CD4-positive, alpha-beta T cell treated with Interleukin-4 for 1 hour (primary cell): Measurements from ENCODE around the gene URI1.

Experiments
- DNase-seq, 2 donors: peaks; one replicate each; pipeline ENCODE4 v3.0.0-alpha.2; 2020 to 2022

The URI1 gene

DNA sequence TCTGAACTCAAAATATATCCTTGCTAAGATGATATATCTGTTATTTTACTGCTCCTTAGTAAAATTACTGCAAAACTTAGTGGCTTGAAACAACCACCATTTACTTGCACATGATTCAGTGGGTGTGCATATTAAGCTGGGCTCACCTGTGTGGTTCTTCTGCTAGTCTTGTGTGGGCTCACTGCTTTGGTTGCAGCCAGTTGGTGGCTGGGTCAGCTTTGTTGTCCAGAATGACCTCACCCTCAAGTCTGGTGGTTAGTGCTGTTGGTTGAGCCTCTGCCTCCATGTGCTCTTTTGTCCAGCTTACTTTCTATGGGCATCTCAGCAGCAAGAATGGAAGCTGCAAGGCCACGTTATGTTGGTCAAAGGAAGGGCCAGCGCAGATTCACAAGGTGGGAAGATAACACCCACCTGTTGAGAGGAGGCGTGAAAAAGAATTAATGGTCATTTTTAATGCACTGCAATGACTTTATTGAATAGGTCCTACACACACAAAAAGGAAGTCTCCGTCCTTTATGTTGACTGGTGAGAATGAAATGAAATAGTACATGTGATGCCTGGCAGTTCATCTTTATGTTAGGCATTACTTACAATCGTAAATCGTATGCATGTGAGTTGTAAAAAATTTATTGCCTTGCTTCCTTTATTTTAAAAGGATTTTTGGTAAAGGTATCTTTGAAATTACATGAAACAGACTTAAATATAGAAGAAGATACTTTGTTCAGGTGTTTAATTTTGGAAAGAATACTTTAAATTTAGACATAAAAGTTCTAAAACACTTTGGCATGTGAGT, 34.3 kb downstream of the URI1 start:
- no peak for DNase-seq

DNA sequence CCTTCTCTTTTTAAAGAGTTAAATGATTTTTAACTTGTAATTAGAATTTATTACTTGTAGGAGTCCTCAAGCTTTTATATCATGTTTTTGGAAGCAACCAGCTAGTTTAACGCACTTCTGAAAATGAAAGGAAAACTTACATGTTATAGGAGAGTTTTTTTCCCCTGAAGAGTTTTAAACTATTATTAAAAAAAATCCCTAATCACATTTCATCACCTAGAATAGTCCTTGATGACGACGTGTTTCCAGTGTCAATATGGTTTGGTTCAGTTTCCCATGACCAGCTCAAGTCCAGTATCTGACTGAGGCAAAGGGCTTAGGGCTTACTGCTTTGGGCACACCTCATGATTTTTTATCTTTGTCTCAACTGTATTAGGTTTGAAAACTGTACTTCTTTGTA, 36.0 kb downstream of the URI1 start:
- no peak for DNase-seq

- DNase-seq: no peak
These were observed 41.5 kb downstream of the URI1 start for GRCh38 chr19:29983568-29983967.

- DNase-seq: no peak
These were observed 43.2 kb downstream of the URI1 start for GRCh38 chr19:29985196-29985595.

DNA sequence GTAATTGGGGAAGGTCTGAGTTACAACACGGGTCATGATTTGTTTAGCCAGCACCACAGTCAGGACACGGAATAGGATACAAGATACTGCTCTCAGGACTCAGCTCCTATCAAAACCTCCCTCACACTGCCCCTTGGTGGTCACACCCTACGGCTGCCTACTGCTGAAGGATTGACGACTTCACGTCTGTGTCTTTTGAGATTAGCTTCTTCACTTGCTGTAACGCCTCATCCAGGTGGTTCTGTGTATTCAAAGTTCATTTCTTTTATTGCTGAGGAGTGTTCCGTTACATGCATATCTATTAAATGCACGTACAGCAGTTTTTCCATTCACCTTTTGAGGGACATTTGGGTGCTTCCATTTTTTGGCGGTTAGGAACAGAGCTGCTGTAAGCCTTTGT, 46.3 kb downstream of the URI1 start:
- no peak for DNase-seq

DNA sequence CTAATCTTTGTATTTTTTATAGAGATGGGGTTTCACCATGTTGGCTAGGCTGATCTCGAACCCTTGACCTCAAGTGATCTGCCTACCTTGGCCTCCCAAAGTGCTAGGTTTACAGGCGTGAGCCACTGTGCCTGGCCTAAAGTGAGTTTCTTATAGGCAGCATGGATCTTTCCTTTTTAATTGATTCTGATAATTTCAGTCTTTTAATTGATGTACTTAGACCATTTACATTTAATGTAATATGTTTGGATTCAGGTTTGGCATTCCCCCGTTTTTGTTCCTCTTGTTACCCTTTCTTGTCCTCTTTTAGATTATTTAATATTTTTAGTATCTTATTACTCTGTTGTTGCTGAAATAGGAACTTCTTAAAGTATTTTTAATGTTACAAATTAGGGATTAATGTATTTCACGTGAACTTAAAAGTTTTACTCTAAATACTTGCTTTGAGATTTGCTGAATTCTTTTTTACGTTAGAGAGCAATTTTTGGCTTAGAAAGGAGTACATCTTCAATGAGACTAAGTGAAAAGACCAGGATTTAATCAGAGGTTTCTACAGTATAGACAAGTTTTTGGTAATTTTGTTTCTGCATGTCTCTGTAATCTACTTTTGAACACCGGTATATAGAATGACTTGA, 50.3 kb downstream of the URI1 start:
- DNase-seq: no peak

DNA sequence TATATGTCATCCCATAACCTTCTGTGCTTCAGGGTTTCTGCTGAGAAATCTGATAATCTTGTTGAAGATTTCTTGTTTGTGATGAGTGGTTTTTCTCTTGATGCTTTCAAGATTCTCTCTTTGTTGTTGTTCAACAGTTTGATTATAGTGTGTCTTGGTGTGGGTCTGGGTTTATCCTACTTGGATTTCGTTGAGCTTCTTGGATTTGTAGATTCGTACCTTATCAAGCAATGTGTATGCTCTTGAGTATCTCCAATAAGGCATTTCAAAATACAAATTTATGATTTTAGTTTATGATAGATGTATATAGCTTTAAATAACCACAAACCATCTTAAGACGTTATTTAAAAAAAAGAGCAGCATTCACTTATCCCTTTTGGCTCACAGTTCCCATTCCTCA, 57.5 kb downstream of the URI1 start:
- DNase-seq: no peak

GRCh38 chr19:30000862-30001261, 58.8 kb downstream of the URI1 start:
- DNase-seq: no peak

DNA sequence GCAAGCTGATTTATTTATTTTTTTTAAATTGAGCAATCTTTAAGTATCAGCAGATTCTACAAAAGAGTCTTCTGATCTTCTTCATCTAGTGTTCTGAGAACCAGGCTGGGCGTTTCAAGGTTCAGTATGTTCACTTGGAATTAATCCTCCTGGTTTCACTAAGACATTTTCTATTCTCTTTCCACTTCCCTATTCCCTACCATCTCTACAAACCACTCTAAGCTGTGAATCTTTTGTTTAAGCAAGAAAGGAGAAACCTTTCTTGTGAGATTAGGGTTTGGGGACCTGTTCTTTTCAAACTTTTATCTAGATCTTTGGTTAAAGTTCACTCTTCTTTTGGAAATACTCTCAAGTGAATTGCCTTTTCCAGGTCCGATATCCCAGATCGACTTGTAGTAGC, 59.3 kb downstream of the URI1 start:
- DNase-seq: no peak

GRCh38 chr19:30001791-30002190, 59.8 kb downstream of the URI1 start:
- DNase-seq: no peak

DNA sequence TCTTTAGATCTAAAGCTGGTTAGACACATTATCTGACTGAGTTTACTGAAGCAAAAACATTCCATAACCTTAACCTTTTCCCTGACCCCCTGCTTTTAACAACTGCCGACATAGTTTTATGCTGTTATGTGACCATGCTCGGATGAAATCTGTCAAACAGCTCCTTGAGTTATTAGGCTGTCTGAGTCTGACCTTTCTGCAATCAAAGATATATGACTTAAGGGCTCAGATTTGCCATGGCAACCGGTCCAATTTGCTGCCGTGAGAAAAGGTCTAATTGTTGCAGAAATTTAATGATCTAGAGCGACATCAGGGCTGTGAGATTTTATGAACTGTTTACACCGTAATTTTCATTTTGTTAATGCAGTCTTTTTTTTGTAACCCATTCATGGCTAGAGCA, 61.8 kb downstream of the URI1 start:
- no peak for DNase-seq

DNA sequence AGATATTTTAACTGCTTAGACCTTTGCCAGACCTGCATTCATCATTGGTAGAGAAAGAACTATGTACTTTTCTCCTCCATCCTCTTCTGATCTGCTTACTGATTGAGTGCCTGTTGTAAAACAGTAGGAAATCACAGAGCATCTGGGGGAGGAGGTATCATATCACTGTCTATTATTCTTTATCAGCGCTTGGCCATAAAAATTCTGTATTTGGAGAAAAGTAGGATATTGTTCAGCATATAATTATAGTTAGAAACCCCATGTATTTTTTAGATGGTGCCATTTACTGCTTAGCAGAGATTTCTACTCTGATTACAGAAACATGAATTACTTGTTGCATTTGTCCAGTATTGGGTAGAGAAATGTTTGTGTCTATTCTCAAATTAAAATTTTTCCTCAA, 62.4 kb downstream of the URI1 start:
- DNase-seq: no peak

DNA sequence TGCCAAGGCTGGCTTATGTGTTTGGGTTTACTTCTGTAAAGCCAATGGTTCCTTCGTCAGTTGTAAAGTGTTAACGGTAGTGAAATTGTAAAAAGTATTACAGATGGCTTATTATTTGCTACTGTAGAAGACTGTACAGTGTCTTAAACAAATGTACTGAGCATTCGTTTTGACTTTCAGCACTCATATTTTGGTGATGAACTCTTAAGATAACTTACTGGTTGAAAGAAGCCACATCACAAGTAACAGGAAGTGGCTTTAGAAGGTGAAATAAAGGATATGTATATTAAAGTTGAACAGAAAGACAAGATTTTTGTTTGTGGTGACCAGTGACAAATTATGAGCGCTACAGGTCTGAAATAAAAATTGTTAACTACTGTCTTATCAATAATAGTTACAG, 64.2 kb downstream of the URI1 start:
- peak in 1 of 2 donors; percentile 28 for DNase-seq

DNA sequence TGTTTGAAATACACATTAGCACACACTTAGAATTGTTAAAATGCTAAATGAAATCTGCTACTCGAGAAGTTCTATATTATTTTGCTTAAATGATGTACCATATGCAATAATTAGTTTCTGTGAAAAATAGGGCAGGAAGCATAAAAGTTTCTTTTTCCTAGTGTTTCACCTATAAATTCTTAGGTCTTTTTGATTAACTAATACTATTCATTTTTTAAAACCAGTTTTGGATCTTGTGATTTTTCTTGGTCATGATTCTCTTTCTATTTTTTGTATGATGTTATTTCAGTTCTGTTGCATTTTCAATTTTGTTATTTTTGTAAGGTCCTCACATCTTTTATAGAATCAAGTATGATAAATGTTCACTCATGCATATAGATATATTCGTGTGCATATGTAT, 66.1 kb downstream of the URI1 start:
- DNase-seq: no peak

DNA sequence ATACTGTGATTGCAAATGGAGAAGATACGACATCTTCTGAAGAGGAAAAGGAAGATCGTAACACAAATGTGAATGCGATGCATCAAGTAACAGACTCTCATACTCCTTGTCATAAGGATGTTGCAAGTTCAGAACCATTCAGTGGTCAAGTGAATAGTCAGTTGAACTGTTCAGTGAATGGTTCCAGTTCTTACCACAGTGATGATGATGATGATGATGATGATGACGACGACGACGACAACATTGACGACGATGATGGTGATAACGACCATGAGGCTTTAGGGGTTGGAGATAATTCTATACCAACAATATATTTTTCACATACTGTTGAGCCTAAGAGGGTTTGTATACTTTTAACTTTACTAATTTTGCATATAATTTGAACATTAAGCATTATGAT, 67.0 kb downstream of the URI1 start:
- no peak for DNase-seq

GRCh38 chr19:30011051-30011578, 69.1 kb downstream of the URI1 start:
- DNase-seq: no peak

DNA sequence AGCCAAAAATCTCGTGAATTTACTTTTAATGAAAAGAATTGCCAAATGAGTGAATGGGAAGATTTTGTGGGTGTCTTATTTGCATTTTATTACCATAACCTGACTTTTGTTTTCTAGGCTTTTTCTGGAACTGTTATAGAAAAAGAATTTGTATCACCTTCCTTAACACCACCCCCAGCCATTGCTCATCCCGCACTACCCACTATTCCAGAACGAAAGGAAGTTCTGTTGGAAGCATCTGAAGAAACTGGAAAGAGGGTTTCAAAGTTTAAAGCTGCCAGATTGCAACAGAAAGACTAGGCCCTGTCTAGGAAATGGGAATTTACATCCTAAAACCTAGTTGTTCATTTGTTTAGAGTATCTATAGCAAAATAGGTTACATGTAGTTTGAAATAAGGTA, 72.7 kb downstream of the URI1 start:
- no peak for DNase-seq

DNA sequence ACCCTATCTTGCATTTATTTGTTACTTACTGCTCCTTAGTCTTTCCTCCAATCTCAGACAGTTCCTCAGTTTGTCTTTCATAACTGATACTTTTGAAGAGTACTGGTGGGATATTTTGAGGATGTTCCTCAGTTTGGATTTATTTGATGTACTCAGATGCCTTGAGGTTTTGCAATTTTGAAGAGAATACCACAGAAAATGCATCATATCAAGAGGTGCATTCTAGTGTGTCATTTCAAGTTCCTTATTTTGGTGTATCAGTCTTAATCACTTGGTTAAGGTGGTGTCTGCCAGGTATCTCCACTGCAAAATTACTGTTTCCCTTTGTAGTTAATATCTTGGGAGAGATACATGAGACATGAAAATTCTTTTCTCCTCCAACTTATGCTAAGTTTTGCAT, 75.1 kb downstream of the URI1 start:
- no peak for DNase-seq

DNA sequence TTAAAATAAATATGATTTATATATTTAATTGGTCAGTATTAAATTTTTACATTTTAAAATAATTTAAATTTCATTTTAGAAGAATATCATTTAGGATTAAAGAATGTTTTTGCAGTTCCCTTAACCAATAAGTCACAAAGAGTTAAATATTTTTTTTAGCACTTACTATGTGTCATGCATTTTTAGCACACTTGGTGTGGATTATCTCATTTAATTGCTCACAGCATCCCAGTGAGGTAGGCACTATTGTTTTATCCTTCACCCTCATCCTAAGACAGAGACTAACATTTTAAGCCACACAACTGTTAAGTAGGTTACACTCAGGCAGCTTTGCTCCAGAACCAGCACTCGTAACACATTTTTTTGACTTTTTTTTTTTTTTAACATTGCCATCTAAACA, 78.2 kb downstream of the URI1 start:
- DNase-seq: no peak

DNA sequence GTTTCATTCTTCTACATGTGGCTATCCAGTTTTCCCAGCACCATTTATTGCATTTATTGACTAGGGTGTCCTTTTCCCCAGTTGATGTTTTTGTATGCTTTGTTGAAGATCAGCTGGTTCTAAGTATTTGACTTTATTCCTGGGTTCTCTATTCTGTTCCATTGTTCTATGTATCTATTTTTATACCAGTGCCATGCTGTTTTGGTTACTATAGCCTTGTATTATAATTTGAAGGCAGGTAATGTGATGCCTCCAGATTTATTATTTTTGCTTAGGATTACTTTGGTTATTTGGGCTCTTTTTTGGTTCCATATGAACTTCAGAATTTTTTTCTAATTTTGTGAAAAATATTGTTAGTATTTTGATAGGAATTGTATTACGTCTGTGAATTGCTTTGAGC, 80.6 kb downstream of the URI1 start:
- no peak for DNase-seq

DNA sequence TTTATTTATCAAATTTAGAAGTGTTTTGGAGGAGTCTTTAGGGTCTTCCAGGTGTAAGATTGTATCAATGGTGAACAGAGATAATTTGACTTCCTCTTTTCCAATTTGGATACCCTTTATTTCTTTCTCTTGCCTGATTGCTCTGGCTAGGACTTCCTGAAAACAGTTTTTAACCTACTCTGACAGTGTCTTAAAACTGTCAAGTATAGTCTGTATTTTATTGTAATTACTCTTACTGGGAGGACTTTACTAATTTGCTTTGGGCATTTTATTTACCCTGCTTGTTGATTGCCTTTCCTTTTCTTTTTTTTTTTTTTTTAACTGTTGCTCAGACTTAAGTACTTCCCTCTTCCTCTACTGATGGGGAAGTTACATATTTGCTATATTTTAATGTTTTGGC, 81.3 kb downstream of the URI1 start:
- DNase-seq: no peak

- no peak for DNase-seq
These were observed 82.1 kb downstream of the URI1 start for GRCh38 chr19:30024091-30024490.

GRCh38 chr19:30026933-30027332, 84.9 kb downstream of the URI1 start:
- DNase-seq: no peak

- DNase-seq: no peak
These were observed 86.3 kb downstream of the URI1 start for GRCh38 chr19:30028118-30028991.
